K562 (cell line): ENCODE results near the gene CCDC169. TPM values are rescaled to one million over a fixed set of nuclear protein-coding genes. Genes with fewer than 3 reads are reported as not detected.

Experiments used
- BHLHE40 ChIP-seq: IDR thresholded peaks from 2 replicates; pipeline ENCODE4 v1.6.1; 2011; ENCODE audit warnings: low read length, improper control_type of control experiment
- HIVEP1 ChIP-seq: fragments of 250-450 bp; sonication (Bioruptor Pico); IDR thresholded peaks from 2 replicates; pipeline ENCODE4 v1.4.0; 2020; ENCODE audit warnings: mild to moderate bottlenecking
- L3MBTL2 ChIP-seq: fragments of 450-650 bp; IDR thresholded peaks from 2 replicates; pipeline ENCODE4 v1.6.1; 2016; ENCODE audit warnings: mild to moderate bottlenecking, moderate library complexity
- MAX ChIP-seq: sonication (generic); formaldehyde crosslinking; IDR thresholded peaks from 2 replicates; pipeline ENCODE4 v1.9.0; 2022; ENCODE audit warnings: mild to moderate bottlenecking, missing genetic modification reagents
- MGA ChIP-seq: fragments of 450-650 bp; IDR thresholded peaks from 2 replicates; pipeline ENCODE4 v1.6.1; 2016; ENCODE audit warnings: mild to moderate bottlenecking, moderate library complexity
- POLR2G ChIP-seq: fragments of 200-400 bp; formaldehyde crosslinking; IDR thresholded peaks from 2 replicates; pipeline ENCODE4 v1.6.1; 2017; ENCODE audit warnings: low read depth, mild to moderate bottlenecking, antibody characterized with exemption, low read length, moderate library complexity
- TFAP4 ChIP-seq: sonication (generic); formaldehyde crosslinking; IDR thresholded peaks from 2 replicates; pipeline ENCODE4 v1.8.0; 2022; ENCODE audit warnings: missing genetic modification reagents, mild to moderate bottlenecking, moderate library complexity, borderline replicate concordance
- USF1 ChIP-seq: sonication (generic); formaldehyde crosslinking; IDR thresholded peaks from 2 replicates; pipeline ENCODE4 v1.9.0; 2022; ENCODE audit warnings: mild to moderate bottlenecking, missing genetic modification reagents
- ZBTB33 ChIP-seq: sonication (generic); formaldehyde crosslinking; IDR thresholded peaks from 2 replicates; pipeline ENCODE4 v1.8.1; 2023; ENCODE audit warnings: mild to moderate bottlenecking, missing genetic modification reagents
- ZFP36 ChIP-seq: fragments of 150-350 bp; IDR thresholded peaks from 2 replicates; pipeline ENCODE4 v1.6.1; 2018; ENCODE audit warnings: low read length, low read depth; ENCODE audit not compliant: partially characterized antibody
- ZNF184 ChIP-seq: sonication (generic); formaldehyde crosslinking; IDR thresholded peaks from 2 replicates; pipeline ENCODE4 v1.5.0; 2020; ENCODE audit warnings: missing genetic modification reagents
- polyA plus RNA-seq, 8 experiments: library from polyadenylated mRNA; depleted of rRNA in 4 of 8; stranded (reverse) in 5 of 8; unstranded in 3 of 8; fragments of >200 nt; fragmentation: Nextera tagmentation in 2 of 8; fragmentation: Illumina TruSeq in 1 of 8; extraction: Ambion mirVana in 2 of 8; extraction: Trizol in 1 of 8; gene quantifications; 2 replicates each; pipeline versions ENCODE4 v1.2.1 to v1.2.3, GENCODE V29; 2011 to 2014; ENCODE audit warnings: inconsistent platforms in 1 of 8, missing spikeins in 1 of 8
- total RNA-seq, 7 experiments: library from RNA; depleted of rRNA in 6 of 7; stranded (reverse); fragments of >200 nt in 6 of 7; fragmentation: Illumina TruSeq in 2 of 7; extraction: Trizol in 2 of 7; gene quantifications; 2 replicates each; pipeline versions ENCODE4 v1.2.1 to v1.2.3, GENCODE V29; 2011 to 2021; ENCODE audit warnings: low replicate concordance in 1 of 7

CCDC169 gene
- total and polyA plus RNA-seq, 9 of the 15 experiments (the other 6 are each of a cell fraction or from before 2014, with no cell fraction given): 6.8 to 22.0 (median 12.4) TPM

- peak; percentile 85 for TF ChIP-seq MGA
- peak; percentile 91 for TF ChIP-seq MAX (CRISPR knock-in tag)
- peak; percentile 66 for TF ChIP-seq USF1 (CRISPR knock-in tag)
- TF ChIP-seq ZFP36: no peak
- TF ChIP-seq ZNF184: no peak
- peak; percentile 72; the same call in 1 of the 2 replicates for TF ChIP-seq TFAP4 (CRISPR knock-in tag)
- peak; percentile 99 for TF ChIP-seq ZBTB33 (CRISPR knock-in tag)
- TF ChIP-seq HIVEP1 (CRISPR knock-in tag): no peak
- peak; percentile 77 for TF ChIP-seq POLR2G
- TF ChIP-seq BHLHE40: peak; percentile 94
- TF ChIP-seq L3MBTL2: peak; percentile 84
Measured at GRCh38 chr13:36214163-36214921, 83.3 kb downstream of the CCDC169 start, which contains the start of gene SOHLH2 (continued).
